Measurements from ENCODE around the gene SEMA5B. TPM values are rescaled to one million over a fixed set of nuclear protein-coding genes. Genes with fewer than 3 reads are reported as not detected.

SEMA5B gene
- total and polyA plus RNA-seq, 2 of the 4 experiments (the other 2 are of a cell fraction): not detected

GRCh38 chr3:122988508-122988907, 39.1 kb downstream of the SEMA5B start:
- no peak overlapping the region for H2AK9ac ChIP-seq (replicated peaks; ENCODE audit: low read depth, low read length, poor library complexity)
- no peak overlapping the region for H3K9ac ChIP-seq (ENCODE audit: low read depth, low read length)
- intact Hi-C loops (cut with micrococcal nuclease): no loop called here
- H2BK5ac ChIP-seq (ENCODE audit: low read depth, low read length, poor library complexity, severe bottlenecking): no peak overlapping the region
- H3K27me3 ChIP-seq (ENCODE audit: control insufficient read depth, insufficient read depth, low read length): peaks cover 81% of the 10 kb centered on the region
- H3K56ac ChIP-seq (ENCODE audit: extremely low read depth, insufficient read depth, low read length): no peak overlapping the region
- no TSS peak for BruUV-seq (replicated peaks)
- H3K4me1 ChIP-seq (ENCODE audit: control insufficient read depth, insufficient read depth, low read length): no peaks in the 10 kb centered on the region
- no peak overlapping the region for H2BK15ac ChIP-seq (ENCODE audit: low read depth, low read length)
- H3K36me3 ChIP-seq (ENCODE audit: control insufficient read depth, insufficient read depth, low read length): no peaks in the 10 kb centered on the region
- no peaks in the 10 kb centered on the region for H4K20me1 ChIP-seq (ENCODE audit: insufficient read depth, low read length)
- no peak overlapping the region for H4K5ac ChIP-seq (ENCODE audit: low read depth, low read length)
- TF ChIP-seq, protein P1, sequence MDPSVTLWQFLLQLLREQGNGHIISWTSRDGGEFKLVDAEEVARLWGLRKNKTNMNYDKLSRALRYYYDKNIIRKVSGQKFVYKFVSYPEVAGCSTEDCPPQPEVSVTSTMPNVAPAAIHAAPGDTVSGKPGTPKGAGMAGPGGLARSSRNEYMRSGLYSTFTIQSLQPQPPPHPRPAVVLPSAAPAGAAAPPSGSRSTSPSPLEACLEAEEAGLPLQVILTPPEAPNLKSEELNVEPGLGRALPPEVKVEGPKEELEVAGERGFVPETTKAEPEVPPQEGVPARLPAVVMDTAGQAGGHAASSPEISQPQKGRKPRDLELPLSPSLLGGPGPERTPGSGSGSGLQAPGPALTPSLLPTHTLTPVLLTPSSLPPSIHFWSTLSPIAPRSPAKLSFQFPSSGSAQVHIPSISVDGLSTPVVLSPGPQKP (IDR thresholded peaks at IDR 0.05; ENCODE audit: borderline replicate concordance, low read depth, low read length): no peak
- TF ChIP-seq CHD1 (IDR thresholded peaks at IDR 0.05; ENCODE audit: low read depth, low read length): no peak
- no peak for TF ChIP-seq CEBPB (IDR thresholded peaks at IDR 0.05; ENCODE audit: low read depth, low read length)
- H3K27ac ChIP-seq (ENCODE audit: insufficient read depth, low read length): no peak overlapping the region
- H3K18ac ChIP-seq (ENCODE audit: low read depth, low read length): no peak overlapping the region
- no peak overlapping the region for H3K4me3 ChIP-seq (ENCODE audit: insufficient read depth, low read depth, low read length)
- in situ Hi-C loops (cut with MboI; ENCODE audit: low sequenced_read_pairs): no loop called here
- H3K4ac ChIP-seq (ENCODE audit: low read depth, low read length): no peak overlapping the region
- ChIA-PET CTCF (no interaction called here), POLR2A (ENCODE audit: unreplicated experiment) (no interaction called here)
- H3K4me2 ChIP-seq (ENCODE audit: low read depth, low read length): no peak overlapping the region
- H3K23ac ChIP-seq (ENCODE audit: low read depth, low read length): no peak overlapping the region
- no peak overlapping the region for H3K14ac ChIP-seq (replicated peaks; ENCODE audit: low read depth, low read length)
- no peak overlapping the region for H2AFZ ChIP-seq (replicated peaks; ENCODE audit: low read length, poor library complexity)
- dilution Hi-C loops (cut with HindIII; ENCODE audit: low sequenced_read_pairs, unreplicated experiment): no loop called here
- ATAC-seq (ENCODE audit: low read depth): no peak
- H3K9me3 ChIP-seq (ENCODE audit: control insufficient read depth, insufficient read depth, low read length): no peaks in the 10 kb centered on the region
- H2AK5ac ChIP-seq (ENCODE audit: low read depth, low read length): no peak overlapping the region
- no peaks in the 10 kb centered on the region for H3K79me1 ChIP-seq (ENCODE audit: low read depth in 1 of 2, low read length in 2 of 2)
- WGBS, 2 experiments (ENCODE audit: extremely low coverage in 2 of 2, insufficient read length in 1 of 2): no CpG with 5 or more reads among the region's 5 CpGs
- H4K8ac ChIP-seq (ENCODE audit: low read depth in 2 of 2, low read length in 2 of 2): no peak overlapping the region
- DNase-seq: no peak
- no peak overlapping the region for H4K91ac ChIP-seq (ENCODE audit: insufficient read depth, low read depth, low read length)
- no peaks in the 10 kb centered on the region for H3K9me1 ChIP-seq (ENCODE audit: insufficient read depth, low read length)
- H2BK20ac ChIP-seq (ENCODE audit: low read depth, low read length): no peak overlapping the region
- no peak overlapping the region for H2BK120ac ChIP-seq (ENCODE audit: low read depth, low read length)

Measured in IMR-90 (cell line).